Raji (cell line): Measurements from ENCODE around the gene ARHGEF10L.

Source experiments
- POLR2A ChIP-seq: IDR thresholded peaks from 2 replicates; pipeline ENCODE4 v1.6.1; 2011; ENCODE audit warnings: low read depth, low read length, control low read depth; ENCODE audit not compliant: insufficient read depth

ARHGEF10L gene

DNA sequence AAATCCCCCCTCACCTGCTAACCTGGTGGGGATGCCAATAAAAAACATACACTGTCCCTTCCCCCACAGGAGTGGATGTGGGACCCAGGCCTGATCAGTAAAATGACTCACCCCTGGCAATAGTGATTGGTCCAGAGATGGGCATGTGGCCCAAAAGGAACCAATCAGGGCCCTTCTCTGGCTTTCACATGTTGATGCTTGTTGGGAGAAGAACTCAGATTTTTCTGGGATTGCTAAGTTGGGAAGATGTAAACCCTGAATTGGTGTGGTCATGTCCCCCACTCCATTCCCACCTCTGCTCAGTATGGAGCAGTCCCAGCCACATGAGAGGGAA is 172.0 kb downstream of the ARHGEF10L start:
- no peak for TF ChIP-seq POLR2A

DNA sequence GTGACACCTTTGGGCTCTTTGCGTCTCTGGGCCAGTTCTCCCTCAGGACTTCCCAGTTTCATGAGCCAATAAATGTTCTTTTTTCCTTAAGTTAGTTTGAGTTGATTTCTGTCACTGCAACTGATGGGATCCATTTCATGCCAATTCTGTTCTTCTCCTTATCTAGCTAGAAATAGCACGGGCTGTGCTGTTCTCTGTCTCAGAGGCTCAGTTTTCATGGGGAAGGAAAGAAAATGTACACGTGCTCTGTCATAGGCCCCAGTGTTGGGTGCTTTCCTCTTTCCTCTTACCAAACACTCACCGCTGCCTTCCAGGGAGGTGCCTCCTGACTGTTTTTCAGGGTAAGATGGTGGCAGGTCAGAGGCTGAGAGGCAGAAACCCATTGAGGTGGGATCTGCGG is 172.4 kb downstream of the ARHGEF10L start:
- no peak for TF ChIP-seq POLR2A

DNA sequence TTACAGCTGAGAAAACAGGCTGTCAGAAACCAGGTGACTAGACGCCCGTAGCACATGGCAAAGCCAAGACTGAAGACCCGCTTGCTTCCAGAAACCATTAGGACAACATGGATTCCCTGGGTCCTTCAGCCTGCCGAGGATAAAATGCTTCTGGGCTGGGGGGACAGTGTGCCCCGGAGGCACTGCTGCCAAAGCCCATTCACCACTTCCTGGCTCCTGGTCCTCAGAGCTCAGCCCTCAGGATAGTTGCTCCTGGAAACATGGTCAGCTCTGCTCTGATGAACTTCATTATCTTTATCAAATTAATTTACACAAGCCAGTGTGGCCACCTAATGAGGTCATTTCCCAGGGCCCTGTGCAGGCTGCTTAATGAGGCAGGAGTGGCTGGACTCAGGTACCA is 174.5 kb downstream of the ARHGEF10L start:
- no peak for TF ChIP-seq POLR2A

DNA sequence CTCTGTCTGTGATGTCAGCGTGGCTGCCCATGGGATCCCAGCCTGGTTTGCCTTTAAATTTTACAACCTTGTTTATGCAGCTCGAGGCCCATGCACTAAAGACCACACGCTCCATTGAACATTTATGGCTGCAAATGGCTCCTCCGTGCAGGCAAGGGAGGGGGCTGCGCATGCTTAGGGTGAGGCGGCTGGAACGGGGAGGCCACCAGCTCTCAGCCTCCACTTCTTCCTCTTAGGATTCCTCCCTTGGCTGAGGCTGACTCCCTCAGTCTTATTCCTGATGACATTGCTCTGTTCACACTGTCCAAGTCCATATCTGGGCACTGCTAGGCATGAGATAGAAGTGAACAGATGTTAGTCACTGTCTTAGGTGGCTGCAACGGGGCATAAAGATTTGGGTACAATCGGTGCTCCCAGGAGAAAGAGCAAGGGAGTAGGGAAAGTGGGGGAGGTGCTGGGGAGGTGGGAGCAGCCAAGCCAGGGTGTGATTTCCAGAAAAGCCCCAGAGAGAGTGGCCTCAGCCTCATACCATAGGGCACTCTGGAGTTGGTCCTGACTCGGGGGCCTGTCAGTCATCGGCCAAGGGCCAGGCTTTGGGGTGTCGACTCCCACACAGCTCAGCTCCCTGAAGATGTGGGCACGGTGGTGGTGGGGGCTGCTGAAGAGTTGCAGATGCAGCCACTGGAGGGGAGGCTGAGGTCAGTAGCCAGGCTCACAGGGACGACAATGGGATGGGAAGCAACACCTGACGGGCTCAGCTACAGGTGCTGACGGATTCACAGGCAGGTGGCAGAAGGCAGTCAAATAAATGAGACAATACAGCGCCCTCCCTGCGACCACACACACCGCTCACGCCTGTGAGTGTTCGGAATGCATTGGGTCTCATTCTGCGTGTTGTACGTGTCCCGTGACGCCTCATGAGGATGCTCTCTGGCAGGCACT is 178.4 kb downstream of the ARHGEF10L start:
- TF ChIP-seq POLR2A, result no peak

DNA sequence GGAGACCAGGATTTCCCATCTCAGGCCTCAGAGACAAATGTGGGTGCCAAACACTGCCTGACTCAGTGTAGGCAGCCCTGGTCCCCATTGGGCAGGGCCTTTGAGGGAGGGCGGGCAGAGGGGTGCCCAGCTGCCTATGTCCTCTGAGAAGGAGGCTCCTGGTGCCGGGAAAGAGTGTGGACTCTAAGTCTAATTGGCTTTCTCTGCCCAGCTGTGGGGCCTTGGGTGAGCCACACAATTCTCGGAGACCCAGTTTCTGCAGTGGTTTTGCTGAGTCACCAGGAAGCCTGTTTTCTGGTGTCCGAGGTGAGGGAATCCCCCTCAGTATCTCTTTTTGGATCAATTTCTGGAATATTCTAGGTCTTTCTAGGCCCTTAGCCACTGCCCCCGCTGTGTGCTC is 180.4 kb downstream of the ARHGEF10L start:
- no peak for TF ChIP-seq POLR2A

DNA sequence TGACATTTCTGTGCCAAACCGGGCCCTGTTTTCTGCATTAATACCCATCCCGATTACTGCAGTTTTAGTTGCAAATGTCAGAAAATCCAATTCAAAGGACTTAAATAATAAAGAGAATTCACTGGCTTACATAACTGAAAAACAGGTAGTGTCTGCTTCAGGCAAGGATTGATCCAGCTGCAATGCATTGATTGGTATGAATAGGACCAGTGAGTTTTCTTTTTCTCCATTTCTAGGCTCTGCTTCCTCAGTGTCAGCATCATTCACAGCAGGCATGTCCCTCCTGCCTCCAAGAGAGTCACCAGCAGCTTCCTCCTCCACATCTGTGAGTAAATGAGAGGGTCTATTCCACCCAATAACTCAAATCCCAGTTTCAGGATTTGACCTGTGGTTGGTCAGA is 181.9 kb downstream of the ARHGEF10L start:
- no peak for TF ChIP-seq POLR2A

DNA sequence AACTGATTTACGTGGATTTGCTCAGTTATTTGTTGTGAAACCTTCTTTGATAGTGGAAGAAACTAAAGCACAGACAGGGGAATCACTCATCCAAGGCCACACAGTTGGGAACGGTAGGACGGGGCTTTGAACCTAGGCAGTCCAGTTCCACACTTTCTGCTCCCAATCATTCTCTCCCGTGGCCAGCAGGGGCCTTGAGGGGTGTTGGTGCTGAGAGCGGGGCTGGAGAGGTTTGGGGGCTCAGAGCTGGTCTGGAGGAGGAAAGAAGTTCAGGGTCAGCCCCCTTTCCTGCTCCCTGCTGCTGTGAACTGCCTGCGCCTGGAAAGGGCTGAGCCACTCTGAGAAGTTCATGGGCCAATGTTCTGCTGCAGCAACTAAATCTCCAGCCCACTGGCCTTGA is 184.2 kb downstream of the ARHGEF10L start:
- TF ChIP-seq POLR2A, result no peak

DNA sequence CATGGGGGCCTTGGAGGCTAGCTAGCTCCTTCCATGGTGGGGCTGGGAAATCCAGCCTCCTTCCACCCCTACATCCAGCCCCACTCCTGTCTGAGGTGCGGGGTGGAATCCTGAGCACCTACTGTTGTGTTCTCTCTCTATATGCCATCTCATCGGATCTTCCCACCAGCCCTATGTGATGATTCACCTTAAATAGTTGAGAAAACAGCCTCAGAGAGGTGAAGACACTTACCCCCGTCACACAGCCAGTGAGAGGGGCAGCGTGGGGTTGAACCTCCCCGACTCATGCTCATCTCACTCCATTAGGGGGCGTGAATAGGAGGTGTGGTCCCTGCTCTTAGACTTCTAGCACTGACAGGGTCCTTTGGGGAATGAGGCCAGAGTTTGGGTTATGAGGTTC is 184.7 kb downstream of the ARHGEF10L start:
- TF ChIP-seq POLR2A, result no peak

DNA sequence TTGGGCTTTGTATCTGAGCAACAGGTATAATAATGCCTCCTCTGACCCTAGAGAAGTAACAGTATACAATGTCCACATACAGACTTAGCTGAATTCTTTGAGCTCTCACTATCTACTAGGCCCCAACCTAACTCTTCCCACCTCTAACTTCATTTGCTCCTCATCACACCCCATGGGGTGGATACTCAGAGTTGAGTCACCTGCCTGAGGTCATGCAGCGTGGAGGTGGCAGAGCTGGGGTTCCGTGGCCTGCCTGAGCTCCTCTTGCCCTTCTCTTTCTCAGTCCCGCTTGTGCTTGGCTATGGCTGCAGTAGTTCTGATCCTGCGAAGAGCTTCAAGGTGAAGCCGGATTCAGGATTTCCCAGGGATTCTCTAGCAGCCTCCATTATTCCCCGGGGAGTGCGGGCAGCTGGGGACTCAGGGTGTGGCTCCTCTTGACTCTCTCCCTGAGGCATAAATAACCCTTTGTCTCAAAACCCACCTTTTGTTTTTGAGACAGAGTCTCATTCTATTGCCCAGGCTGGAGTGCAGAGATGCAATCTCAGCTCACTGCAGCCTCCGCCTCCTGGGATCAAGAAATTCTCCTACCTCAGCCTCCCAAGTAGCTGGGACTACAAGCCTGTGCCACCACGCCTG is 185.7 kb downstream of the ARHGEF10L start:
- no peak for TF ChIP-seq POLR2A

DNA sequence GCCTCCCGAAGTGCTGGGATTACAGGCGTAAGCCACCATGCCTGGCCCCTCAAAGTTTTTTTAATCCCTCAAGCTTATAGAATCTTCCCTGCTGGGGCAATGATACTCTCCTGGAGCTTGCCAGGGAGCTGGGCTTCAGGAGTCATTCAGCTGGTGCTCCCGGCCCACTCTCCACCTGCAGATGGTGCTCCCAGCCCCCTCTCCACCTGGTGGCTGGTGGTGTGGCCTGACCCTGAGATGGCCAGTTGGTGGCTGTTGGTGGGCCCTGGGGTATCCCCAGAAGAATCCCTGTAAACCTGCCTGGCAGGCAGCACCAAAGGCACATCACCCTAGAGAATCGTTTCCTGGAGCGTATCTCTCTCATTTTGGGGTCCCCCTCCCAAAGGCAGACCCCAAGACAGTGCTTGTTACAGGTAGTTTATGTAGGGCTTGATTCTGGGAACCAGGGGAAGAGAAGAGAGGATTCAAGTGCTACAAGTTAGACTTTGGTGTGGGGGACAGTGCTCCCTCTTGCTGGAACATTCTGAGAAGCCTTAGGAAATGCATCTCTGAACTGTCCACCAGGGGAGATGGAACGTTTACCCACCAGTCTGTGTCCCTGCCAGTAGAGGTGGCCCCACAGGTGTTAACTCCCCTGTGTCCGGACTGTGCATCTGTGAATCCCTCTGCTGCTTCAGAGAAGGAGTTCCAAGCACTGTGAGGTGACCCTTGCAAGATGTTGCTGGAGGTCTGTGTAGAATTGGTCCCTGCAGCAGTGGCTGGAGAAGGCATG is 186.5 kb downstream of the ARHGEF10L start:
- no peak for TF ChIP-seq POLR2A

DNA sequence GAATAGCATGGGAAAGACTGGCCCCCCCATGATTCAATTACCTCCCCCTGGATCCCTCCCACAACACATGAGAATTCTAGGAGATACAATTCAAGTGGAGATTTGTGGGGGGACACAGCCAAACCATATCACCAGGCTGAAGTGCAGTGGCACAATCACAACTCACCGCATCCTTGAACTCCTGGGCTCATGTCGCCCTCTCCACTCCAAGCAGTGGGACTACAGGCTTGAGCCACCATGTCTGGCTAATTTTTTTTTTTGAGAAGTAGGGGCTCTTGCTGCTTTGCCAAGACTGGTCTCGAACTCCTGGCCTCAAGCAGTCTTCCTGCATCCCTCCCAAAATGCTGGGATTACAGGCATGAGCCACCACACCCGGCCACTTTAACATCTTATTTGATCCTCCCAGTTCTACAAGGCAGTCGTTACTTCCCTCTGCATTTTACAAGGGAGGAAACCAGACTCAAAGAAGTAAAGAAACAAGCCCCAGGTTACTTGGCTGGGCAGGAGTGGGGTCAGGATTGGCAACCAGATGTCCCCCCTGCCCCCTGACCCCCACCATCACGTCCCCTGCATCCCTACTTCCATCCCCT is 188.7 kb downstream of the ARHGEF10L start:
- TF ChIP-seq POLR2A, result no peak

DNA sequence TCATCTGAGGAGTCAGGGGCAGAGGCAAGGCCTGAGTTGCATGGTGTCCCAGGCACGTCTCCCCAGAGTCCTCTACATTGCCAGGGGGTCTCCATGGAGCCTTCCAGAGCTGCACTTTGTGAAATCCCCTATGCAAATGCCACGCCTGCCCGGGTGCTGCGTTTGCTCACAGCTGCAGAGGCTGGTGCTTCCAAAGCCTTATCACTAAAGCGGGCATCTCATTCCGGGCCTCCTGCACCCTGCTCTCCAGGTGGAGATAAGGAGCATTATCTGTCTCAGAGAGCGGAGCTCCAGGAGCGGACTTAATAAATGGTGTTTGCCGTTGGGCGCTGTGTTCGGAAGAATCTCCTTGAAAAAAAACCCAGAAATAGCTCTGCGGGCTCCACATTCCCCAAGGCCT is 189.8 kb downstream of the ARHGEF10L start:
- no peak for TF ChIP-seq POLR2A

DNA sequence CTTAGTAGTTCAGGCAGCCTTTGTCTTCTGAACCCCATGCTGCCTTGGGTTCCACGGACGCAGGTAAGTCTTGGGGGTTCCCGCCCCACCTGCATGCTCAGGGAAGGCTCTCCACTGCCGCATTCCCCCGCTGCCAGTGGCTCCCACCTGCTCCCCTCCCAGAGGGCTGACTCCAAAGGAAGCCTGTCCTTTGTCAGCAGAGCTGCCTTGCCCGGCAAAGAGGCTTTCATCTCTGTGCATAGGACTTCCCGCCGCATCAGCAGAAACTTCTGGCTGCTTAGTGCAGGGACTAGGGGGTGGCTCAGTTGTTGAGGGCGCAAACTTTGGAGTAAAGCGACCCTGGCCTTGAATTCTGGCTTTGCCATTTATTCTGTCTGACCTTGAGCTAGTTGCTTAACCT is 190.4 kb downstream of the ARHGEF10L start:
- no peak for TF ChIP-seq POLR2A

DNA sequence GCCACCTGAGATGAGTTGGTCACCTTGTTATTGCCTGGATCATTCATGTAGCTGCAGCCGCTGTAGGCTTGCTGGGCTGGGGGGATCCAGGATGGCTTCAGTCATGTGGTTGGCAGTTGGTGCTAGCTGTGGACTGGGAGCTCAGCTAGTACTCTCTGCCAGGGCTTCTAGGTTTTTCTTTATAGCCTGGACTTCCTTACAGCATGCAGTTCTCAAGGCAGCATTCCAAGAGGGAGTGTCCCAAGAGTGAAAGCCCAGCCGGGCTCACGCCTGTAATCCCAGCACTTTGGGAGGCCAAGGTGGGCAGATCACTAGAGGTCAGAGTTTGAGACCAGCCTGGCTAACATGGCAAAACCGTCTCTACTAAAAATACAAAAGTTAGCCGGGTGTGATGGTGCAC is 192.0 kb downstream of the ARHGEF10L start:
- TF ChIP-seq POLR2A, result no peak

DNA sequence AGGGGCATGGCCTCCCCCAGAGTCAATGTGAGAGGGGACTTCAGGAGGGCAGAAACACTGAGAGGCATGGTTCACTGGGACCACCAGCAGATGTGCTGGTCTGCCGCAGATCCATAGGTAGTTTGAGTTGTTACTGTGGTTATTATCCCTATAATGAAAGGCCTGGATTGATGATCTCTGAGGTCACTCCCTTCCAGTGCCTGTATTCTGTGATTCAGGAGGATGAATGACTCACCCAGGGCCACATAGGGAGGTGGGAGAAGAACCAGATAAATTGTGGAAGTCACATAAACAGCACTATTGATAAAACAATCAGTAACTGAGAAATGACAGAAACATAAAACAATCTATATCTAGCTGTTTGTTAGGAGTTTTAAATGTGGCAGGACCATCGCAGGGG is 193.0 kb downstream of the ARHGEF10L start:
- TF ChIP-seq POLR2A, result no peak

DNA sequence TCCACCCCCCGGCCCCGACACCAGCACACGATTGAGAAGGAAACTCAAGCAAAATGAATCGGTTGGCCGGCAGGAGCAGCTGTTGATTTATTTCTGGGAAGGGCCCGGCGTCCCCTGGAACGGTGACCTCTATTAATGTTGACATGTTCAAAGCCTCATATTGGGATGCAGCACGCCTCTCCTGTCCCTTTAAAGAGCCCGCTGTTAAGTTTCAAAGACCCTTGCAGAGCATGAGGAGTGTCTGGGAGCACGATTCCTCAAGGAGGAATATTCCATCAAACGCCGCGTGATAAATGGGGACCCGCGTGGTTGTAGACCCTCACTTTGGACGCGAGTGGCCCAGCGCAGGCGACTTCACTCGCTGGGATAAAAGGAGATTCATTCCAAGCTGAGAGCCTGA is 194.2 kb downstream of the ARHGEF10L start:
- no peak for TF ChIP-seq POLR2A

DNA sequence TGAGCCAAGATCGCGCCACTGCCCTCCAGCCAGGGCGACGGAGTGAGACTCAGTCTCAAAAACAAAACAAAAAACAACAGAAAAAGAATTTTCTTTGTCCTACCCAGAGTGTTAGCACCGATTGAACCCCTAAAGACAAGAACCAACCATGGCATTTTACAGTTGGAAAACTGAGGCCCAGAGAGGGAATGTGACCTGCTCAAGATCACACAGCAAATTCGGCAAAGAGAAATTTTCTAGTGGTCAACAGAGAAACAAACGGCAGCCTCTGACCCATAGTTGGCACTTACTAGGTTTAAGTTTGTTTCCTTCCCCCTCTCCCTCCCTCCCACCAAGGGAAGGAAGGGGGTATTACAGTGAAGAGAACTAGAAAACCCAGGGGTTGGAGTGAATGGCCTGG is 195.1 kb downstream of the ARHGEF10L start:
- TF ChIP-seq POLR2A, result no peak
